Measurements from ENCODE around the gene DMAP1. TPM values are rescaled to one million over a fixed set of nuclear protein-coding genes. Genes with fewer than 3 reads are reported as not detected.
"Not testable (repeated sequence)": the region's sequence is repeated elsewhere in the genome, so short reads cannot be mapped to it uniquely, and the experiment has no call there.

The DMAP1 gene
- total and polyA plus RNA-seq, 7 donors: 23.6 to 67.0 (median 35.3) TPM

- no peak overlapping the region for H3K27ac ChIP-seq
- no peaks in the 10 kb centered on the region for H3K4me1 ChIP-seq
- TF ChIP-seq POLR2A (IDR thresholded peaks at IDR 0.05) (no peak), POLR2AphosphoS5 (IDR thresholded peaks at IDR 0.05) (no peak), CTCF (IDR thresholded peaks at IDR 0.05) (no peak), EP300 (IDR thresholded peaks at IDR 0.05) (no peak)
- no peak for DNase-seq
- intact Hi-C loops (cut with DNase I): no loop called here
- H3K27me3 ChIP-seq: no peaks in the 10 kb centered on the region
- no peaks in the 10 kb centered on the region for H3K9me3 ChIP-seq
- H3K4me3 ChIP-seq: no peak overlapping the region
- no peaks in the 10 kb centered on the region for H3K36me3 ChIP-seq
- WGBS, 2 donors: 89 to 95% methylated on average over 8 of the region's 8 CpGs
These were observed 12.9 kb upstream of the DMAP1 start for GRCh38 chr1:44200336-44200735.

DNA sequence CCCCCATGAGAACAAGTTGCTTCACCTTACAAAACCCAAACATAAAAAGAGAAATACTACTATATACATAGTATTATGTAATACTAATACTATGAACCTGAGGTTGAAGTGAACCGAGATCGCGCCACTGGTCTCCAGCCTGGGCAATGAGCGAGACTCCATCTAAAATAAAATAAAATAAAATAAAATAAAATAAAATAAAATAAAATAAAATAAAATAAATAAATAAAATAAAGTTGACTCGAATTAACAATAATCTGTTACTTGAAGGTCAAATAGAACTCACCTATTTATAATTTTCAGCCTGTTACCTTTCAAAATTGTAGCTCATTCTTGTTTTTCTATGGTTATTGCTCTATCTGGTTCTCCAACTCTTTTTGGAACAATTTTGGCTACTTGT lies 6.7 kb upstream of the DMAP1 start:
- H3K4me1 ChIP-seq; H3K36me3 ChIP-seq; H3K4me3 ChIP-seq; intact Hi-C loops (cut with DNase I); H3K27ac ChIP-seq; DNase-seq; H3K27me3 ChIP-seq; H3K9me3 ChIP-seq: not testable (repeated sequence)
- WGBS, 2 donors: 92 to 93% methylated on average over 5 of the region's 5 CpGs

DNA sequence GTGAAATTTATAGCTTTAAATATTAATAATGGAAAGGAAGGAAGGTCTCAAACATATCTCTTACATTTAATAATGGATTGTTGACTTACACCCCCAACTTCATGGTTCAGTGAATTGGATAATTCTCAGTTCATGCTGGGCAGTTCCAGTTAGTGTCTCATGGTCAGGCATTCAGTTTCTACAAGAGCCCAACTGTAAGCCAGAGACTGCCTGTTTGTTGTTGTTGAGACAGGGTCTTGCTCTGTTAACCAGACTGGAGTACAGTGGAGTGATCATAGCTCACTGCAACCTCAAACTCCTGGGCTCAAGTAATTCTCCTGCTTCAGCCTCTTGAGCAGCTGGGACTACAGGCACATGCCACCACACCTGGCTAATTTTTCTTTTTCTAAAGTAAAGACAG lies 5.0 kb upstream of the DMAP1 start:
- no peak overlapping the region for H3K27ac ChIP-seq
- TF ChIP-seq POLR2A (IDR thresholded peaks at IDR 0.05) (no peak), POLR2AphosphoS5 (IDR thresholded peaks at IDR 0.05) (no peak), EP300 (IDR thresholded peaks at IDR 0.05) (no peak), CTCF (IDR thresholded peaks at IDR 0.05) (no peak)
- H3K4me3 ChIP-seq: no peak overlapping the region
- intact Hi-C loops (cut with DNase I): no loop called here
- no peaks in the 10 kb centered on the region for H3K27me3 ChIP-seq
- H3K4me1 ChIP-seq: peaks cover 0 to 9% (median 6%) of the 10 kb centered on the region in 4 donors
- no peaks in the 10 kb centered on the region for H3K36me3 ChIP-seq
- no peak for DNase-seq
- H3K9me3 ChIP-seq: no peaks in the 10 kb centered on the region

- 99 to 100% methylated on average over 1 of the region's 1 CpG for WGBS, 2 donors
- Histone ChIP-seq H3K4me1 (peaks cover 0 to 22% (median 18%) of the 10 kb centered on the region in 4 donors), H3K36me3 (peaks cover 0 to 12% (median 3%) of the 10 kb centered on the region in 4 donors), H3K27ac (no peak overlapping the region), H3K4me3 (no peak overlapping the region), H3K9me3 (no peaks in the 10 kb centered on the region), H3K27me3 (no peaks in the 10 kb centered on the region)
- TF ChIP-seq CTCF (IDR thresholded peaks at IDR 0.05) (no peak), POLR2AphosphoS5 (IDR thresholded peaks at IDR 0.05) (no peak), POLR2A (IDR thresholded peaks at IDR 0.05) (no peak), EP300 (IDR thresholded peaks at IDR 0.05) (no peak)
- DNase-seq: no peak
- intact Hi-C loops (cut with DNase I): loop anchor here (5.0 to 10.0 kb wide), 3 partner anchors 202 to 444 kb away; partner anchors contain the start of gene CCDC24
These were observed 2.7 kb upstream of the DMAP1 start for GRCh38 chr1:44210595-44210994.

DNA sequence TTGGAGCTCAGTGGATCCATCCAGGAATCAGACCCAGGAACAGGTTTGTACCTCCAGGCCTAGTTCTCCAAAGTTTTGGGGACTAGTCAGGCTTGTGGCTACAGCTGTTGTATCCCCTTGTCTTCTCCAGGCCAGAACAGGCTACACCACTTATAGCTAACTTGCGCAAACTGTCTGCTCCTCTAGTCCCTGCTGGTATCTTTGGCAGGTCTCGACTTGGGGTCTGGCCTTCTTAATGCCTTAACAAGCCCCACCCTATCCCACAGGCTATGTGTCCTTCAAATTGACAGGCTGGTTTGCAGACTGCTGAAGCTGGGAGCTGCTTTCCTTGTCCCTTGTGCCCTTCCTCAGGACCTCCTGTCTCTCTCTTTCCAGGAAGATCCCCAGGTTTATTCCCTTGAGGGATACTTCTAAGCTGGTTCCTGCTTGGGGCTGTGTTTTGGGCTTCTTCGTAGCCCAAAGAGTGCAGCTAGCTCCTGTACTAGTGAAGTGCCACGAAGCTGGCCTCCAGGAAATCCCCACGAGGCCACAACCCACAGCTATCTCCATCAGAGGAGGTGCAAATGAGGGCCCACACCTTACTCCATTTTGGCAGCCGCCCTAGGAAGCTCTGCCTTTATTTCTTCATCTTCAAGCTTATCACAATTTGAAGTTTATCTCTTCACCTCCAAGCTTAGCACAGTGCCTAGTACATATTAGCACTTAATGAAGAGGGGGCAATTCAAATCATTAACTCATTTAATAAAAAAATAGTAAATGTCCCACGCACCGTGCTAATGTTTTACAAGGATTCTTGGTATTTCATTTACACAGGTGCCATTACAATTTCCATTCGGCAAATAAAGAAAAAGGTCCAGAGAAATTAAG lies 683 bp upstream of the DMAP1 start:
- intact Hi-C loops (cut with DNase I): loop anchor here (2.0 to 10.0 kb wide), 4 partner anchors 26 to 442 kb away; partner anchors contain the start of gene CCDC24
- H3K27me3 ChIP-seq: no peaks in the 10 kb centered on the region
- H3K27ac ChIP-seq: peak overlapping the region; percentile 76 to 84 (median 80)
- H3K4me3 ChIP-seq: peak overlapping the region; percentile 69 to 92 (median 78)
- peaks cover 0 to 25% (median 21%) of the 10 kb centered on the region in 4 donors for H3K4me1 ChIP-seq
- DNase-seq: no peak
- peaks cover 5 to 26% (median 12%) of the 10 kb centered on the region in 4 donors for H3K36me3 ChIP-seq
- TF ChIP-seq EP300 (IDR thresholded peaks at IDR 0.05) (no peak), POLR2AphosphoS5 (IDR thresholded peaks at IDR 0.05) (no peak), POLR2A (IDR thresholded peaks at IDR 0.05) (no peak), CTCF (IDR thresholded peaks at IDR 0.05) (no peak)
- WGBS, 2 donors: 41 to 43% methylated on average over 9 of the region's 9 CpGs
- no peaks in the 10 kb centered on the region for H3K9me3 ChIP-seq
